Thyroid gland (tissue), 4 donors: ENCODE measurements around the gene CLK2.
A peak's percentile ranks its signal among the peaks of the same experiment; 100 is the strongest.

Experiments
- POLR2A ChIP-seq, 2 donors: fragments of 450-650 bp; IDR thresholded peaks; one replicate each; pipeline ENCODE4 v1.6.1; 2017; ENCODE audit warnings: antibody characterized with exemption in 2 of 2, mild to moderate bottlenecking in 2 of 2, moderate library complexity in 1 of 2
- TF ChIP-seq, protein P1 (sequence below), 6 experiments: fragments of 200-600 bp in 3 of 6; fragments of 450-650 bp in 3 of 6; sonication (generic) in 3 of 6; IDR thresholded peaks; one replicate each; pipeline ENCODE4 v1.5.1; 2016 to 2019; ENCODE audit warnings: antibody characterized with exemption in 6 of 6, mild to moderate bottlenecking in 2 of 6, inconsistent platforms in 1 of 6, moderate library complexity in 1 of 6

DNA sequence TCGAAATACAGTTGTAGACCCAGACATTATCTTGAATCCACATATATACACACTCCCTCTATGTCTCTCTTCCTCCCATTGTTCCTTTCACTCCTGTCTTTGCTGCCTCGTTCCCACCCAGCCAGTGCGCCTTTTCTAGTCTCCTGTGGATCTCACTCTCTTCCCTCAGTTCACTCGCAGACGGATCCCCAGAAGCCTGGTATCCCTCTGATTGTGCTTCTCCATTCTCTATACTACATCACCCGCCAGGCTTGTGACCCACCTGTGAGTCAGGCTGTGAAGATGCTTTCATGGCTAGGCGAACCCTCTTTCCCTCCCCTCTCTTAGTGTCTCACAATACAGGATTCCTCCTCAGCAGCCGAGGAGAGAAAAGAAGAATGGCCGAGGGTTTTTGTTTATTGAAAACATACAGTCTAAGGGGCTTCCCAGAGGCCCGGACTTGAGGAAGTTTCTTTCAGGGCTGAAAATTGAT is 5.4 kb upstream of the CLK2 start:
- TF ChIP-seq, protein P1, sequence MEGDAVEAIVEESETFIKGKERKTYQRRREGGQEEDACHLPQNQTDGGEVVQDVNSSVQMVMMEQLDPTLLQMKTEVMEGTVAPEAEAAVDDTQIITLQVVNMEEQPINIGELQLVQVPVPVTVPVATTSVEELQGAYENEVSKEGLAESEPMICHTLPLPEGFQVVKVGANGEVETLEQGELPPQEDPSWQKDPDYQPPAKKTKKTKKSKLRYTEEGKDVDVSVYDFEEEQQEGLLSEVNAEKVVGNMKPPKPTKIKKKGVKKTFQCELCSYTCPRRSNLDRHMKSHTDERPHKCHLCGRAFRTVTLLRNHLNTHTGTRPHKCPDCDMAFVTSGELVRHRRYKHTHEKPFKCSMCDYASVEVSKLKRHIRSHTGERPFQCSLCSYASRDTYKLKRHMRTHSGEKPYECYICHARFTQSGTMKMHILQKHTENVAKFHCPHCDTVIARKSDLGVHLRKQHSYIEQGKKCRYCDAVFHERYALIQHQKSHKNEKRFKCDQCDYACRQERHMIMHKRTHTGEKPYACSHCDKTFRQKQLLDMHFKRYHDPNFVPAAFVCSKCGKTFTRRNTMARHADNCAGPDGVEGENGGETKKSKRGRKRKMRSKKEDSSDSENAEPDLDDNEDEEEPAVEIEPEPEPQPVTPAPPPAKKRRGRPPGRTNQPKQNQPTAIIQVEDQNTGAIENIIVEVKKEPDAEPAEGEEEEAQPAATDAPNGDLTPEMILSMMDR (IDR thresholded peaks at IDR 0.05) = peak in 1 of 6 experiments; percentile 4
- TF ChIP-seq POLR2A (IDR thresholded peaks at IDR 0.05) = no peak
